Measurements from ENCODE around the gene PCYT1B. TPM values are rescaled to one million over a fixed set of nuclear protein-coding genes. Genes with fewer than 3 reads are reported as not detected.
"Not testable (repeated sequence)": the region's sequence is repeated elsewhere in the genome, so short reads cannot be mapped to it uniquely, and the experiment has no call there.

PCYT1B gene
- total and polyA plus RNA-seq, 4 donors: 13.0 to 22.9 (median 15.8) TPM

- 43% methylated on average over 1 of the region's 2 CpGs for WGBS (ENCODE audit: insufficient coverage)
- no peak overlapping the region for H3K4me3 ChIP-seq (ENCODE audit: low read depth, low read length)
- no peaks in the 10 kb centered on the region for H3K27me3 ChIP-seq (ENCODE audit: control insufficient read depth, insufficient read depth, low read length)
- peak overlapping the region; percentile 25 for H3K27ac ChIP-seq (ENCODE audit: low read depth, low read length)
- H3K9me3 ChIP-seq (ENCODE audit: control insufficient read depth, insufficient read depth, low read length): no peaks in the 10 kb centered on the region
- no peaks in the 10 kb centered on the region for H3K36me3 ChIP-seq (ENCODE audit: control insufficient read depth, insufficient read depth, low read length)
- H3K4me1 ChIP-seq (ENCODE audit: control insufficient read depth, insufficient read depth, low read length): peaks cover 3% of the 10 kb centered on the region
- peak in 1 of 6 donors; percentile 19 for DNase-seq (ENCODE audit: low read depth in 4 of 6, low spot score in 6 of 6)
These were observed 26.3 kb upstream of the PCYT1B start for GRCh38 chrX:24673424-24673823.

GRCh38 chrX:24672701-24673190 is 25.6 kb upstream of the PCYT1B start:
- DNase-seq (ENCODE audit: low read depth in 4 of 6, low spot score in 6 of 6): peak in 2 of 6 donors; percentile 51 to 65
- Histone ChIP-seq H3K4me1 (ENCODE audit: control insufficient read depth, insufficient read depth, low read length) (peaks cover 3% of the 10 kb centered on the region), H3K9me3 (ENCODE audit: control insufficient read depth, insufficient read depth, low read length) (no peaks in the 10 kb centered on the region), H3K27me3 (ENCODE audit: control insufficient read depth, insufficient read depth, low read length) (no peaks in the 10 kb centered on the region), H3K4me3 (ENCODE audit: low read depth, low read length) (no peak overlapping the region), H3K27ac (ENCODE audit: low read depth, low read length) (peak overlapping the region; percentile 62), H3K36me3 (ENCODE audit: control insufficient read depth, insufficient read depth, low read length) (no peaks in the 10 kb centered on the region)
- 43% methylated on average over 10 of the region's 11 CpGs for WGBS (ENCODE audit: insufficient coverage)

- Histone ChIP-seq H3K27me3 (ENCODE audit: control insufficient read depth, insufficient read depth, low read length) (no peaks in the 10 kb centered on the region), H3K4me3 (ENCODE audit: low read depth, low read length) (no peak overlapping the region), H3K27ac (ENCODE audit: low read depth, low read length) (no peak overlapping the region), H3K36me3 (ENCODE audit: control insufficient read depth, insufficient read depth, low read length) (no peaks in the 10 kb centered on the region), H3K9me3 (ENCODE audit: control insufficient read depth, insufficient read depth, low read length) (no peaks in the 10 kb centered on the region), H3K4me1 (ENCODE audit: control insufficient read depth, insufficient read depth, low read length) (no peaks in the 10 kb centered on the region)
- no CpG with 5 or more reads among the region's 3 CpGs for WGBS (ENCODE audit: insufficient coverage)
- DNase-seq (ENCODE audit: low read depth in 4 of 6, low spot score in 6 of 6): peak in 1 of 6 donors; percentile 8
These were observed 21.0 kb upstream of the PCYT1B start for GRCh38 chrX:24668111-24668510.

- H3K36me3 ChIP-seq (ENCODE audit: control insufficient read depth, insufficient read depth, low read length): no peaks in the 10 kb centered on the region
- DNase-seq (ENCODE audit: low read depth in 4 of 6, low spot score in 6 of 6): no peak
- H3K27me3 ChIP-seq (ENCODE audit: control insufficient read depth, insufficient read depth, low read length): peaks cover 2% of the 10 kb centered on the region
- H3K27ac ChIP-seq (ENCODE audit: low read depth, low read length): no peak overlapping the region
- H3K9me3 ChIP-seq (ENCODE audit: control insufficient read depth, insufficient read depth, low read length): no peaks in the 10 kb centered on the region
- H3K4me3 ChIP-seq (ENCODE audit: low read depth, low read length): no peak overlapping the region
- H3K4me1 ChIP-seq (ENCODE audit: control insufficient read depth, insufficient read depth, low read length): no peaks in the 10 kb centered on the region
- WGBS (ENCODE audit: insufficient coverage): 53% methylated on average over 3 of the region's 4 CpGs
These were observed 15.2 kb upstream of the PCYT1B start for GRCh38 chrX:24662352-24662751.

DNA sequence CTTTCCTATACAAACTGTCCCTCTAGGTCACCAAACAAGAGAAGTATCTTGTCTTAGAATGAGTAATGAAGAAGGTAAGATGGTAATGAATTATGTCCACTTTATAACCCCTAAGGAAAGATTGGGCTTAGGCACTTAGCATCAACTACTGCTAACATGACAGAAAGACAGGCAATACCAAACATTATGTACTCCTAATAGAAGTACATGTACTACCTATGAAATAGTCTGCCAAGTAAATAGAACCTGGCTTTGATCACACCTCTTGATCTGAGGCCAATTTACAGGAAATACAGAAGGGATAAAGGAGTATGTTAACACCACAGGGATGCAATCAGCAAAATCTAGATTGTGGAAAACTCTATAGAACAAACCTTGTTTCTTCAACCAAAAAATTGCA is 14.1 kb upstream of the PCYT1B start:
- no peaks in the 10 kb centered on the region for H3K9me3 ChIP-seq (ENCODE audit: control insufficient read depth, insufficient read depth, low read length)
- H3K27ac ChIP-seq (ENCODE audit: low read depth, low read length): no peak overlapping the region
- no peak overlapping the region for H3K4me3 ChIP-seq (ENCODE audit: low read depth, low read length)
- H3K36me3 ChIP-seq (ENCODE audit: control insufficient read depth, insufficient read depth, low read length): no peaks in the 10 kb centered on the region
- H3K4me1 ChIP-seq (ENCODE audit: control insufficient read depth, insufficient read depth, low read length): no peaks in the 10 kb centered on the region
- peaks cover 2% of the 10 kb centered on the region for H3K27me3 ChIP-seq (ENCODE audit: control insufficient read depth, insufficient read depth, low read length)
- no peak for DNase-seq (ENCODE audit: low read depth in 4 of 6, low spot score in 6 of 6)

- Histone ChIP-seq H3K27me3 (ENCODE audit: control insufficient read depth, insufficient read depth, low read length) (peaks cover 2% of the 10 kb centered on the region), H3K4me1 (ENCODE audit: control insufficient read depth, insufficient read depth, low read length) (no peaks in the 10 kb centered on the region), H3K9me3 (ENCODE audit: control insufficient read depth, insufficient read depth, low read length) (no peaks in the 10 kb centered on the region), H3K36me3 (ENCODE audit: control insufficient read depth, insufficient read depth, low read length) (no peaks in the 10 kb centered on the region), H3K4me3 (ENCODE audit: low read depth, low read length) (no peak overlapping the region), H3K27ac (ENCODE audit: low read depth, low read length) (no peak overlapping the region)
- no peak for DNase-seq (ENCODE audit: low read depth in 4 of 6, low spot score in 6 of 6)
- 71% methylated on average over 2 of the region's 3 CpGs for WGBS (ENCODE audit: insufficient coverage)
These were observed 12.5 kb upstream of the PCYT1B start for GRCh38 chrX:24659646-24660045.

- Histone ChIP-seq H3K9me3 (ENCODE audit: control insufficient read depth, insufficient read depth, low read length) (no peaks in the 10 kb centered on the region), H3K27me3 (ENCODE audit: control insufficient read depth, insufficient read depth, low read length) (peaks cover 2% of the 10 kb centered on the region), H3K4me3 (ENCODE audit: low read depth, low read length) (no peak overlapping the region), H3K36me3 (ENCODE audit: control insufficient read depth, insufficient read depth, low read length) (no peaks in the 10 kb centered on the region), H3K27ac (ENCODE audit: low read depth, low read length) (no peak overlapping the region), H3K4me1 (ENCODE audit: control insufficient read depth, insufficient read depth, low read length) (no peaks in the 10 kb centered on the region)
- DNase-seq (ENCODE audit: low read depth in 4 of 6, low spot score in 6 of 6): no peak
- WGBS (ENCODE audit: insufficient coverage): no CpG with 5 or more reads among the region's 1 CpG
These were observed 12.0 kb upstream of the PCYT1B start for GRCh38 chrX:24659106-24659505.

DNA sequence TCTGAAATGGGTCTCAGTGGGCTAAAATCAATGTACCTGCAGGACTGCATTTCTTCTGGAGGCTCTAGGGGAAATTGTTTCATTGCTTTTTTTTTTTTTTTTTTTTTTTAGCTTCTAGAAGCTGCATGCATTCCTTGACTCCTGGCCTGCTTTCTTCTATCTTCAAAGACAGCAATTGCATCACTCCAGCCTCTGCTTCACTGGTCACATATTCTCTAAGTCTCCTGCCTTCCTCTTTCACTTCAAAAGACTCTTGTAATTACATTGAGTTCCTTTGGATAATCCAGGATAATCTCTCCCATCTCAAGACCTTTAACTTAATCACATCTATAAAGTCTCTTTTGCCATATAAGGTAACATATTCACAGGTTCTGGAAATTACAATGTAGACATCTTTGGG is 11.3 kb upstream of the PCYT1B start:
- Histone ChIP-seq H3K9me3 (ENCODE audit: control insufficient read depth, insufficient read depth, low read length) (no peaks in the 10 kb centered on the region), H3K27me3 (ENCODE audit: control insufficient read depth, insufficient read depth, low read length) (peaks cover 2% of the 10 kb centered on the region), H3K27ac (ENCODE audit: low read depth, low read length) (no peak overlapping the region), H3K36me3 (ENCODE audit: control insufficient read depth, insufficient read depth, low read length) (no peaks in the 10 kb centered on the region), H3K4me3 (ENCODE audit: low read depth, low read length) (no peak overlapping the region), H3K4me1 (ENCODE audit: control insufficient read depth, insufficient read depth, low read length) (no peaks in the 10 kb centered on the region)
- no peak for DNase-seq (ENCODE audit: low read depth in 4 of 6, low spot score in 6 of 6)

GRCh38 chrX:24657671-24658386 is 10.7 kb upstream of the PCYT1B start:
- Histone ChIP-seq H3K27ac (ENCODE audit: low read depth, low read length) (no peak overlapping the region), H3K4me3 (ENCODE audit: low read depth, low read length) (no peak overlapping the region), H3K4me1 (ENCODE audit: control insufficient read depth, insufficient read depth, low read length) (no peaks in the 10 kb centered on the region), H3K36me3 (ENCODE audit: control insufficient read depth, insufficient read depth, low read length) (no peaks in the 10 kb centered on the region), H3K9me3 (ENCODE audit: control insufficient read depth, insufficient read depth, low read length) (no peaks in the 10 kb centered on the region), H3K27me3 (ENCODE audit: control insufficient read depth, insufficient read depth, low read length) (peaks cover 2% of the 10 kb centered on the region)
- WGBS (ENCODE audit: insufficient coverage): 40% methylated on average over 1 of the region's 6 CpGs
- no peak for DNase-seq (ENCODE audit: low read depth in 4 of 6, low spot score in 6 of 6)

GRCh38 chrX:24655679-24656078 is 8.5 kb upstream of the PCYT1B start:
- not testable (repeated sequence) for H3K27me3 ChIP-seq (ENCODE audit: control insufficient read depth, insufficient read depth, low read length); DNase-seq (ENCODE audit: low read depth in 4 of 6, low spot score in 6 of 6)
- 84% methylated on average over 3 of the region's 9 CpGs for WGBS (ENCODE audit: insufficient coverage)

More at GRCh38 chrX:24655679-24656078, 8.5 kb upstream of the PCYT1B start:
- H3K9me3 ChIP-seq (ENCODE audit: control insufficient read depth, insufficient read depth, low read length); H3K27ac ChIP-seq (ENCODE audit: low read depth, low read length); H3K36me3 ChIP-seq (ENCODE audit: control insufficient read depth, insufficient read depth, low read length); H3K4me3 ChIP-seq (ENCODE audit: low read depth, low read length); H3K4me1 ChIP-seq (ENCODE audit: control insufficient read depth, insufficient read depth, low read length): not testable (repeated sequence)
